ENCODE measurements around the gene CST9.

The CST9 gene, protein sequence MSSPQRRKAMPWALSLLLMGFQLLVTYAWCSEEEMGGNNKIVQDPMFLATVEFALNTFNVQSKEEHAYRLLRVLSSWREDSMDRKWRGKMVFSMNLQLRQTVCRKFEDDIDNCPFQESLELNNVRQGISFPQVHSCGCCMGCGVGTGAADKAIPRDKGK
- total RNA-seq = 0 reads per million in 4 experiments

DNA sequence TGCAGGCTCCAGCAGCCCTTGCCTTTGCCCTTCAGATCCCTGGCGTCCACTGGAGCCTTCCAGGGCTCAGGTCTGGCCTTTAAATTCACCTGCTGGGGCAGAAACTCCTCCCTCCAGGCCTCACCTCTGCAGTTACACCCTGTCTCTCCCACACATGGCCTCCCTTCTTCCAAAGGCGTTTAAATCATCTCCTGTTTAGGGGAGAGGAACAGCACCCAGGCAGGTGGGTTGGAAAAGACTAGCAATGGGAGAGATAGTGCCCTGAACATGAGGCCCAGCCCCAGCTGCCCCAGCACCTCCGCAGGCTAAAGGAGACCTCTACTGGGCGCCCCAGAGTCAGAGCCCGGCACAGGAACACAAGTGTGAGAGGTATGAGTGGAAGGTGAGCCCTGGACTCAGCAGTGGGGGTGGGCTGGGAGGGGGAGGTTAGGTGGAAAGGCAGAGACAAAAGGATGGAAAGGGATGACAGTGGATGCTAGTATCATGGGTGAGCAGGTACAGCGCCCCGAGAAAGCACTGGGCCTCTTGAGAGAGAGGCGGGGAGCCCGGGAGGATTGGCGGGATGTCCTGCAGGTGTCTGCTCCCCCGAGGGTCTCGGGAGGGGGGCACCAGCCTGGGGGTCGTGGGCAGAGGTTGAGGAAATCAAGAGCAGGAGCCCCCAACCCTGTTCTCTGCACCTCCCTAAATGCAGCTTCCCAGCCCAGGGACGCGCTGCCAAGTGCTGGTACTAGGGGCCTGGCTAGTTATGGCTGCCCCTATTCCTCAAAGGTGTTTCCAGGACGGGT is at the start of gene CST9:
Gene CST9, minus strand, starts transcription at position 51 of the 785 bp plus-strand sequence. CDS start 53 bp downstream, outside the sequence.
- DNase-seq = no peak

DNA sequence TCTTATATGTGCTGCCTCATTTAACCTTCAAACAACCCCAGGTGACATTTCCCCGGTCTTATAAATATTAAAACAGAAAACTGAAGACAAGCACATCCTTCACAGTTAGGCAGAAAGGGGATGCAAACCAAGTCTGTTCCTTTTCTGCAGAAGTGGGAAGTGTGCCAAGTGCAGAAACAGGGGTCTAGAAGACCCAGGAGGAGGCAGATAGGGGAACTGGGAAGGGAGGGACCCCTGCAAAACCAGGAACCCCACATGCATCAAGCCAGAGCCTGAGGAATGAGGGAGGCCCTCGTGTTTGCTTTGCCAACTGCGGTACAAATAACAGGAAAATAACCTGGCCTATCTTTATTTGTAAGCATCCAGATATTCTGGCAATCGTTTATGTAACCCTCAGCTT is 49.0 kb upstream of the CST9 start:
- no peak for DNase-seq

DNA sequence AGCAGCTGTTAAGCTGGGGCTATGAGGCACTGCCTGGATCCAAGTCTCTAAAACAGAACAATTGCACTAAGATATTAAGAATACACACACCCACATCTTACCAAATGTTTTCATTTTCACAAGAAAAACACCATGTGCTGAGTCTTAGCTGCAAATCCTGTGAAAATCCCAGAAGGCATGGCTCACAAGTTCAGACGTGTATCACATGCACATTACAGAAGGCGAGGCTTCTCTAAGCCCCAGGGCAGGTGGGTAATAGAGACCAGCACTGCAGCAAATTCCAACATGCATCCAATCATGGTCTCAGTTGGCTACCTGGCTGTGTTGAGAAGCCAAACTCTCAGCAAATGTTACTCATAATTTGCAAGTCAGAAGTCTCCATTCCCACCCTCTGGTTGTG is 48.3 kb upstream of the CST9 start:
- no peak for DNase-seq

DNA sequence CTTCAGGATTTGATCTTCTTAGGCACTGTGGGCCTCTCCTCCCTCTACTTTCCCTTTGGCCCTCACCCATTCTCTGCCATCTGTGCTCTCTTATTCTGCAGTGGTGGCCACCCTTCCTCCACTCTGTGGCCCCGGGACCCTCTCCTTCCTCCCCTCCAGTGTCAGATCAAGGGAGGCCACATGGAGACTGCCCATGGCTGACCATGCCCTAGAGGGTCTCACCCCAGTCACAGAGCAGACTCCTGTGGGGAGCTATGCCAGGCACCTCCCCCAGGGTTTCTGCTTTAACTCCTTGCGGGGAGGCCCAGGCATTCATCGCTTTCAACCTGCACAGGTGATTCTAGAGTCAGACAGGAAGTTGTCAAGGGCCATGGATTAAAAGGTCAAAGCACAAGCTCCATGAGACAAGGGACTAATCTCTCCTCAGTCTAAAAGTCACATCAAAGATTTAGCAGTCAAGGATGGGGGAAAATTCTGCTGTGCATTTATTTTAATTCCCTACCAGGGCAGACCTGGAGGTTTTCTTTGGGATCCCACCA is 47.8 kb upstream of the CST9 start:
- DNase-seq = no peak

DNA sequence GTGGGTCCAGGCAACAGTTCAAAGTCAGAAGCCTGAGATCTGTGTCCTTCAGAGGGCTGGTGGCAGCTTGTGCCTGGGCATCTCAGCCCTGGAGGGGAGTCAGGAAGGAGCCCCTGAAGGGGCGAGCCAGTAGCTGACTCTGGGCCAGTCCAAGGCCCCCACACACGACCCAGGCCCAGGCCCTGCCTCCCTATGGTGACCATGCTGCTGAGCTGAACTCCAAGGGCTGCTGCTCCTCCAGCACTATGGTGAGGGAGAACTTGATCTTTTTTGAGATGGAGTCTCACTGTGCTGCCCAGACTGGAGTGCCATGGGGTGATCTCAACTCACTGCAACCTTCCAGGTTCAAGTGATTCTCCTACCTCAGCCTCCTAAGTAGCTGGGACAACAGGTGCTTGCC is 47.2 kb upstream of the CST9 start:
- no peak for DNase-seq

DNA sequence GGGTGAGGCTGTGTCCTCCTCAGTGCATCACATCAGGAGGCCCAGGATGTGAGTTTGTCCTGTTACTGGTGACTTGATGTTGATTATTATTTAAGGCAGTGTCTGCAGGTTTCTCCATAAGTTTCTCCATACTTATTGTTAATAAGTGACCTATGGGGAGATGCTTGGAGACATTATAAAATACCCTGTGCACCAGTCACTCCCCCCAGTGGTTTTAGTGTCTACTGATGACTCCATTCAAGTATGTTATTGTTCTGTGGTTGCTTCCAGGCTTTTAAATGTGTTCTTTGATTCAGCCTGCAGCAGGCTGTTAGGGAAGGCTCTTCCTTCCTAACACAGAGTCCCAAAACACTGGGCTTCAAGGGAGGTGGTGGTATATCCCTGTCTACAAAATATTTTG is 46.7 kb upstream of the CST9 start:
- DNase-seq = no peak

DNA sequence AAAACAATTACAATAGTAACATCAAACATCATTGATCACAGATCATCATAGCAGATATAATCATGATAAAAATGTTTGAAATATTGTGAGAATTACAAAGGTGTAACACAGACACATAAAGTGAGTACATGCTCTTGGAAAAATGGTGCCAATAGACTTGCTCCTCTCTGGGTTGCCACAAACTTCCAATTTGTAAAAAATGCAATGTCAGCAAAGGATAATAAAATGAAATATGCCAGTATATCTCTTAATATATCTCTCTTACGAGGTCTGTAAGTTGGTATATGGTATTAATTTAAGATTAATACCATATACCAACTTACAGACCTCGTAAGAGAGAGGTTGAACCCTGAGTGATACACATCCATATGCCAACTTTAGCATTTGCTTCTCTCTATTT is 45.4 kb upstream of the CST9 start:
- DNase-seq = no peak

DNA sequence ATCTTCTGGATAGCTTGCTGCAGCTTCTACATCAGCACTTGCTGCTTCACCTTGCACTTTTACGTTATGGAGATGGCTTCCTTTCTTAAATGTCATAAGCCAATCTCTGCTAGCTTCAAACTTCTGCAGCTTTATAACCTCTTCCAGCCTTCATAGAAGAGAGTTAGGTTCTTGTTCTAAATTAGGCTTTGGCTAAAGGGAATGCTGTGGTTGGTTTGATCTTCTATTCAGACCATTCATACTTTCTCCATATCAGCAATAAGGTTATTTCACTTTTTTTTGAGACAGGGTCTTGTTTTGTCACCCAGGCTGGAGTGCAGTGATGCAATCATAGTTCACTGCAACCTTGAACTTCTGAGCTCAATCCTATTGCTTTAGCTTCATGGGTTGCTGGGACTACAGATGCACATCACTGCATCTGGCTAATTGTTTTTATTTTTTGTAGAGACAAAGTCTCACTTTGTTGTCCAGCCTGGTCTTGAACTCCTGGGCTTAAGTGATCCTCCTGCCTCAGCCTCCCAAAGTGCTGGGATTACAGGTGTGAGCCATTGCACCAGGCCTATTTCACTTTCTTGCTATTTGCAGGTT is 44.2 kb upstream of the CST9 start:
- DNase-seq = no peak

DNA sequence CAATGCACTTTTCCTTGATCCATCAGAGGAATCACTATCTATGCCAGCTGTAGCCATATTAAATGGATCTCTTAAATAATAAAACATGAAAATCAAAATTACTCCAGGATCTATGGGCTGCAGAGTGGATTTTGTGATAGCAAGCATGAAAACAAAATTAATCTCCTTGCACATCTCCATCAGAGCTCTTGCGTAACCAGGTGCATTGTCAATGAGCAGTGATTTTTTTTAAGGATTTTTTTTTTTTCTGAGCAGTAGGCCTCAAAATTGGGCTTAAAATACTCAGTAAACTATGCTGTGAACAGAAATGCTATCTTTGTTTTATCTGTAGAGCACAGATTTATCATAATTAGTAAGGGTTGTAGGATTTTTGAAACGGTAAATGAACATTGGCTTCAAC is 43.5 kb upstream of the CST9 start:
- no peak for DNase-seq

DNA sequence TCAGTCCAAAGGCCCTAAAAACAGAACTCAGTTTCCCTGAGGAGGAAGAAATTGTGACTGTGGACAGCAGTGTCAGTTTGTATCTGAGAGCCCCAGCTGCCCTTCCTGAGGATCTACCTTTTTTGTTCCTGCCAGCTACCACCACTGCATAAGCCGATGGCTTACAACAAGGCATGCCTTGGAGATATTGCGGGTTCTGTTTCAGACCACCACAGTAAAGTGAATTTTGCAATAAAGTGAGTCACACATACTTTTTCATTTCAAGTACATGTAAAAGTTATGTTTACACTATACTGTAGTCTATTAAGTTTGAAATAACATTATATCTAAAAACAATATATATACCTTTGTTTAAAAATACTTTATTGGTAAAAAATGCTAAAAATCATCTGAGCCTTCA is 41.6 kb upstream of the CST9 start:
- DNase-seq = no peak

DNA sequence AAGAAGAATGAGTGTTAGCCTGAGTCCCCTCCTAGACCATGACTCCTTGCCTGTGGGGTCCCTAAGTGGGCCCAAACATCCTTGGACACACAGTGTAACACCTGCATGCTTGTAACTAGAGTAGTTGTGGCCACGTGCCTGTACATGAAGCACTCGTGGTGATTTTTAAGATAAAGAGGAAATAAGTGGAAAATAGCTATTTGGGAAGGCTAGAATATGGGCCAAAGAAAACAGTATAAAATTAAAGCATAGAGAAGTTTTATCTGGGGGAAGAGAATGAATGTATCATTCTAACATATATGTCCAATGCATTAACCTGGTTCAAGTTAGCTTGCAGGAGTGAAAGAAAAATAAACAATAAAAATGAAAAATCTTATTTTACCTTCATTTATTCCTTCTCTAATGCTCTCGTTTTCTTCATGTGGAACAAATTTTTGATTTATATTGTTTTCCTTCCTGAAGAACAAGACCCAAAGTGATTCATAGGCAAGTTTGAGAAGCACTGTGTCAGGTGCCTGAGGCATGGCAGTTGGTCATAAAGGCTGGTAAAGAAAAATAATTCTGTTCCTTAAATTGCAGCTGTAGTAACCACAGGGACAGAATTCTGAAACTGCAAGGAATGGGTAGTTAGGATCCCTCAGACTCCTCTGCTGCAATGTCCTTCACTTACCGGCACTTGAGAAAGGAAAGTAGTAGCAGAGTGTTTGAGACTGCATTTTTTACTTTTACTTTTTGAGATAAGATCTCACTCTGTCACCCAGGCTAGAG is 40.6 kb upstream of the CST9 start:
- no peak for DNase-seq

DNA sequence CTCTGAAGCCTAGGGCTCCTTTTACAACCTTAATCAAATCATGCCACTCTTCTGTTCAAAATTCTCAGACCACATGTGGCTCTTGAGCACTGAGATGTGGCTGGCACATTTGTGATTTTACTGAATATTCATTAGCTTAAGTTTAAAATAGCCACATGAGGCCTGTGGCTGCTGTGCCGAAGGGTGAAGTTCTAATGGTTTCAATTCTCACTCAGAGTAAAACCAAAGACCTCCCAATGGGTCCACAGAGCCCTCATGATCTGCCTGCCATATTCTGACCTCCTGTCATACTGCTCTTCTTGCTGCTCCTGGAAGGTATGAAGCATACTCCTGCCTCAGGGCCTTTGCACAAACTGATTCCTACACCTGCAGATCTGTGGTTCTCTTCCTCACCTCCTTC is 39.9 kb upstream of the CST9 start:
- DNase-seq = no peak

DNA sequence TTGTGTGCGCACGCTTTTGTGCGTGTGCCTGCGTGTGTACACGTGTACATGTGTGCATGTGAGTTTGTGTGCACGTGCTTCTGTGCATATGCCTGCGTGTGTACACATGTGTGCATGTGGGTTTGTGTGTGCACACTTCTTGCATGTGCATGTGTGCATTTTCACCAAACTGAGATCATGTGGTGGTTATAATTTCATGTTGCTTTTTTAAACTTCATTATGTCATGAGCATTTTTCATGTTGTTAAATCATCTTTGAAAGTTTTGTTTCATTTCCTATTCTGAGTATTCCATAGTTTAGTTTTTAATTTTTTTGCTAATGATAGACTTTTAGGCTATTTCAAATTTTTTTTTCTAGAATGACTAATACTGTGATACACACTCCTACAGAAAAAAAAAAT is 38.4 kb upstream of the CST9 start:
- no peak for DNase-seq

DNA sequence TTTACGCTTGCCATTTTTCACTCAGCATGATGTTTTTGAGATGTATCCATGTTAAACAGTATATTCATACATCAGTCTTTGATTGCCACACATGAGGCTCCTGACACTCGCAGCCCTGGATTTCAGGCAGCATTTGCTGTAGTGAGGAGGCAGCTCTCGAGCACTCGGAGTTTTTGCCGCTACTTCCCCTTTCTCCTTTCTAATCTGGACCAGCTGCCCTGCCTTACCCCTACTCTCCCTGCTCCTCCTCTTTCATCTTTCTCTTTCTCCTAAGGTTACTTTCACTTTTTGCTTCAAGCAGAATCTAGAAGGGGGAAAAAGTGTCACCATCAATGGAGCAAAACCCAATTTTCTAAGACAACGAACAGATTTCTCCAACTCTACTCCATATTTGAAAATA is 37.9 kb upstream of the CST9 start:
- no peak for DNase-seq

DNA sequence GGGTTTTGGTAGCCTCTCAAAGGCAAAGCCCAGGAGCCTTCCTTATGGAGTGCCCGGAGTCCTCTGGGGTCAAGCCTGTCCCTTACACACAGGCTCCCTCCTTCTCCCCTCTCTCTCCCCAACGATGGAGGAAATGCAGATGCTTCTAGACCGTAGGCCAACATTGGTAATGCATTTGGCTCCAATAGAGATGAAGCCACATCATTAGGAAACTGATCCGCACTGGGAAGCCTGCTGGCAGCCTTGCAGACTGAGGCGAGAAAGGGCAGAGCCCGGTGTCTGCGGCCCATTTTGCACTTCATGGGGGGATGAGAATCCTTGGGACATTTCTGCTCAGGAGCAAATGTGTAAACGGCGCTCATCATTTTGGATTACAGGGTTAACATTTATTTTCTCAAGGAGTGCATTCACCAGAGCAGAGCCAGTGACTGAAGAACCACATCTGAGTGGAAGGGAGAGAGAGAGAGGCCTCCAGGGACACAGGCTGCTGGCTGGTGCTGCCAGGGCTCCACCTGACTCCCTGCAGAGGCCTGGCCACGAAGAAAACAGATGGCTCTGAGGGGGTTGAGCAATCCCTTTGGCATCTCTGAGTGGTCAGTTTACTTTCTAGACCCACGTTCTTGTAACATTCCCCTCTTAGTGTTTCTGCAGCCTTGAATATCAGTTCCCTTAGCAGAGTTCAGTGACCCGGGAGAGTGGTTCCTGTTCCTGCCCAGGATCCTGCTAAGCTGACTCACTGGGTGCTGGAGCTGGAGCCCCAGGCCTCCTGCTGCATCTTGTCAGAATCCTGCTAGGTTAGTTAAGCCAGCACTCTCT is 36.4 kb upstream of the CST9 start:
- no peak for DNase-seq

DNA sequence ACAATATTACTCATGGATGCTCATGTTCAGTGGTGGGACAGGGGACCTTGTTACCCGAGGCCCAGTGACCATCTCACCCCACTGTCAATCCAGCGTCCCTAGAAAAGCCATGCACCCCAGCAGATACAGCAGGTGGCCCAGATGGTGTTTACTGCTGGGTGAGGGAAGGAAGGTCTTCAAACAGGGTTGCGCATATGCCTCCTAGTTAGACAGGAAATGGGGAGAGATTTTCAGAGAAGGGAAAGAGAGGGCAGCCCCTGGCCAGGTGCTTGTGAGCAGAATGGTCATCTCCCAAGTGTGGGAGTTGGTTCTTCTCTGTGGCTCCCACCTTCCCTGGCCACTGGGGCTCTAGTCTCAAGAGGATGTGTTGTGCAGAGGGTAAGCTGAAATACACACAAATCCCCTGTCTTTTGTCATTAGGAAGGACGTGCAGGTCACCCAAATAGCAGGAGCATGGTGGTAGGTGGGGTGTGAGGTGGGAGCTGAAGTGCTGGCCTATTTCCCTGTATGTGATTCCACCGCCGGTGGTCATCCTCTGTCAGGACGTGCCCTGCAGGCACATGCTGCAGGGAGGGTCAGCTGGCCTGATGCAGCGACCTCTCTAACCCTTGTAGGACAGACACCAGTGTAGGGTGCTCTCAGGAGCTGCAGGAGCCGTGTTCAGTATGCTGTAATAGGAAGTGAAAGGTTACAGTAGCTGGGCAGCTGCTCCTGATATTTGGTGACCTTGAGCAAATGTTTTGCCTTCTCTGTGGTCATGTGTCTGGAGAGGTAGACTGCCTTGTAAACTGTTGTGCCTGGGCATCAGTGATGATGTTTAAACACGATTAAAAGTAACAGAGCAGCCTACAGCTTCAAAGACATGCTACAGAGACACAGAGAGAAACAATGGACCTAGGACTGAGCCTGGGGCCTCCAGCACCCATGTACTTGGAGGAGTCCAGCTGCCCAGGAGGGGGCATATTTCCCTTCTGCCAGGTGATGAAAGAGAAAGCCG is 35.3 kb upstream of the CST9 start:
- DNase-seq = no peak

DNA sequence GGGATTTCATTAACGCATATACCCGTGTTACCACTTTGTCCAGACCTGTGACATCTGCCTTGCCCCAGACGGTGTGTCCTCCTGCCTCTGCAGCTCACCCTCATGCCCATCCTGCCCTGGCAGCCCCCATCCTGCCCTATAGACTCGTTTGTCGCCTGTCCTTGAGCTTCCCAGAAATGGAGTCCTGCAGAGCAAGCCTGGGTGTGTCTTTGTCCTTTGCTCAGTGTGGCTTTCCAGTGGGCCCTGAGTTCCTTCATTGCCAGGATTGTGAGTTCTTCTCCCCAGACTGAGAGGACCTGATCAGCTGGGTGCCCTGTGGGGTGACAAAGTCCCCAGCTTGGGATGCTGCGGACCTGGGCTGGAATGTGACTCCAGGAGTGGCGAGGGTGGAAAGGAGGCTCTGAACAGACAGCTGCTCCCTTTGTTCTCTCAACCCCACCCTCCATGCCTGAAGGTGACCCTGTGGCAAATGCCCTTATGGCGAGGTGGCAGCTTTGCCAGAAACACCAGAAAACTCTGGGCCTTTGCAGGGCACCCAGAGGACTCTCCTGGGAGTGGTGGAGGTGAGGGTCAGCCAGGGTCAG is 34.4 kb upstream of the CST9 start:
- no peak for DNase-seq

DNA sequence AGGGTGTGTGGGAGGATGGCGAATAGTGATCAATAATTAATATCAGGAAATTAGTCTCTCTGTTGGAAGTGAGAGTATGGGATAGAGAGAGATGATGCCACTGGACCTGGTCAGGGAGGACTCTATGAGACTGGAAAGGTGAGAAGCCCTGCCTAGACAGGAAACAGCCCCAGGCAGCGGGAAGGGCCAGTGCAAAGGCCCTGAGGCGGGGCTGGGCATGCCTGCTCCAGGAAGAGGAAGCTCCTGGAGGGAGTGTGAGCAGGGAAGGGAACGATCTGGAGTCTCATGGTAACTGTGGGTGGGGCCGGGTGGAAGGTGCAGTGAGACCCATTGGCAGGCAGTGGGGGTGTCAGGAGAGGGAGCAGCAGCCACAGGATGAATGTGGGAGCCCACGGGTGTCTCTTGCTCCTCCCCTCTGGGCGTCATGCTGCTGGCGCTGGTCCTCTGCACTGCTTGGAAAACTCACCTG is 33.8 kb upstream of the CST9 start:
- no peak for DNase-seq

DNA sequence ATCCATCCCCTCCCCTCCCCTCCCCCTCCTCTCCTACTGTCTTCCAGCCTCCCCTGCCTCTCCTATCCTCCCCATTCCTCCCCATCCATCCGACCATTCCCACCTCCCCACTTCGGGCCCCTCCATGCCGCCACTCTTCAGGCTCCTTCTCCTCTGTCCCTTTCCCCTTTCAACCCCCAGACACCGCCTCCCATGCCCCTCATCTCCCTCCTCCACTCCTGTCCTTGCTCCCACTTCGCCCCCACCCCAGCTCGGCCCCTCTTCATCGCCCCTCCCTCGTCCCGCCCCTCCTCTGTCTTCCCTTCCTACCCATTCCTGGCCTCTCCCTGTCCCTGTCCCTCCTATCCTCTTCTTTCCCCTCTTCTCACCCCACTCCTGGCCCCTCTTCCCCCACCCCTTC is 32.6 kb upstream of the CST9 start:
- no peak for DNase-seq

Data from effector CD8-positive, alpha-beta T cell (primary cell).